Breast epithelium (tissue), 4 donors: ENCODE results near the gene BCL2L11. TPM values are rescaled to one million over a fixed set of nuclear protein-coding genes. Genes with fewer than 3 reads are reported as not detected.
A peak's percentile ranks its signal among the peaks of the same experiment; 100 is the strongest.

Experiments
- DNase-seq, 2 donors: peaks; one replicate each; pipeline ENCODE4 v3.0.0-alpha.2; 2019; ENCODE audit warnings: low spot score in 2 of 2
- H3K27ac ChIP-seq, 2 donors: fragments of 200-600 bp; sonication (generic) in 1 of 2; one replicate each; pipeline ENCODE4 v1.5.1; 2016 to 2019; ENCODE audit warnings: mild to moderate bottlenecking in 1 of 2
- H3K27me3 ChIP-seq, 2 donors: fragments of 200-600 bp; sonication (generic) in 1 of 2; one replicate each; pipeline versions ENCODE4 v1.5.1 to v1.6.0; 2017 to 2019; ENCODE audit warnings: control low read depth in 1 of 2, mild to moderate bottlenecking in 1 of 2
- H3K36me3 ChIP-seq: fragments of 200-600 bp; one replicate; pipeline ENCODE4 v1.5.1; 2019
- H3K4me1 ChIP-seq, 2 donors: fragments of 200-600 bp; sonication (generic); one replicate each; pipeline ENCODE4 v1.5.1; 2016 to 2019; ENCODE audit warnings: control low read depth in 1 of 2
- H3K4me3 ChIP-seq, 3 donors: fragments of 200-600 bp; sonication (generic); 1 replicate in 2 of 3; 2 replicates in 1 of 3; pipeline ENCODE4 v1.5.1; 2016 to 2019; ENCODE audit warnings: mild to moderate bottlenecking in 3 of 3, moderate library complexity in 2 of 3
- H3K9me3 ChIP-seq, 2 donors: fragments of 200-600 bp; sonication (generic) in 1 of 2; one replicate each; pipeline ENCODE4 v1.5.1; 2016 to 2019; ENCODE audit warnings: control low read depth in 1 of 2
- CTCF ChIP-seq, 3 donors: fragments of 450-650 bp; IDR thresholded peaks; one replicate each; pipeline ENCODE4 v1.5.1; 2016 to 2017; ENCODE audit warnings: antibody characterized with exemption in 3 of 3, mild to moderate bottlenecking in 3 of 3, moderate library complexity in 3 of 3
- POLR2A ChIP-seq: fragments of 450-650 bp; IDR thresholded peaks from one replicate; pipeline ENCODE4 v1.6.1; 2016; ENCODE audit warnings: antibody characterized with exemption, mild to moderate bottlenecking, moderate library complexity
- POLR2AphosphoS5 ChIP-seq, 3 donors: sonication (generic); formaldehyde crosslinking; IDR thresholded peaks; one replicate each; pipeline ENCODE4 v1.6.1; 2017; ENCODE audit warnings: antibody characterized with exemption in 3 of 3
- intact Hi-C: fragments of 100-400 bp; cut with DNase I; formaldehyde crosslinking; loops from one replicate; pipeline ENCODE4 v1.15.1; 2023; ENCODE audit warnings: low total_unique reads
- total RNA-seq, 3 donors: library from RNA; depleted of rRNA; stranded (reverse); fragments of >200 nt; gene quantifications; one replicate each; pipeline ENCODE4 v1.1.0, GENCODE V29; 2016

Gene BCL2L11
- total RNA-seq, 3 donors from 2014 or later = 42.6 to 67.3 (median 46.1) TPM

GRCh38 chr2:111121828-111122630 is 1.3 kb downstream of the BCL2L11 start:
- H3K4me3 ChIP-seq = peak overlapping the region; percentile 82 to 90 (median 90)
- peaks cover 0 to 3% of the 10 kb centered on the region in 2 donors for H3K4me1 ChIP-seq
- H3K27ac ChIP-seq = peak overlapping the region; percentile 95 to 96
- intact Hi-C loops = no loop called here
- no peaks in the 10 kb centered on the region for H3K27me3 ChIP-seq
- TF ChIP-seq POLR2A = peak; percentile 35
- TF ChIP-seq CTCF (IDR thresholded peaks at IDR 0.05) = peak in 1 of 3 donors; percentile 20
- TF ChIP-seq POLR2AphosphoS5 (IDR thresholded peaks at IDR 0.05) = peak in 2 of 3 donors; percentile 11 to 20
- DNase-seq = peak; percentile 74 to 77
- no peaks in the 10 kb centered on the region for H3K9me3 ChIP-seq
- H3K36me3 ChIP-seq = no peaks in the 10 kb centered on the region

GRCh38 chr2:111122631-111123421 is 2.1 kb downstream of the BCL2L11 start:
- Histone ChIP-seq H3K9me3 (no peaks in the 10 kb centered on the region), H3K27ac (peak overlapping the region; percentile 95 to 96), H3K36me3 (no peaks in the 10 kb centered on the region), H3K4me1 (peaks cover 0 to 3% of the 10 kb centered on the region in 2 donors), H3K27me3 (no peaks in the 10 kb centered on the region), H3K4me3 (peak overlapping the region; percentile 82 to 90 (median 90))
- no peak for TF ChIP-seq CTCF (IDR thresholded peaks at IDR 0.05)
- peak; percentile 33 for TF ChIP-seq POLR2A
- peak; percentile 64 to 77 (median 73) for TF ChIP-seq POLR2AphosphoS5 (IDR thresholded peaks at IDR 0.05)
- DNase-seq = peak; percentile 79 to 90
- intact Hi-C loops = no loop called here

GRCh38 chr2:111123751-111124150 is 3.0 kb downstream of the BCL2L11 start:
- H3K4me3 ChIP-seq = peak overlapping the region; percentile 82 to 90 (median 90)
- DNase-seq = no peak
- TF ChIP-seq POLR2A (no peak), POLR2AphosphoS5 (IDR thresholded peaks at IDR 0.05) (no peak)
- H3K9me3 ChIP-seq = no peaks in the 10 kb centered on the region
- intact Hi-C loops = no loop called here
- no peaks in the 10 kb centered on the region for H3K27me3 ChIP-seq
- H3K27ac ChIP-seq = no peak overlapping the region
- no peaks in the 10 kb centered on the region for H3K36me3 ChIP-seq
- peaks cover 0 to 3% of the 10 kb centered on the region in 2 donors for H3K4me1 ChIP-seq

GRCh38 chr2:111126581-111126980 is 5.9 kb downstream of the BCL2L11 start:
- Histone ChIP-seq H3K36me3 (no peaks in the 10 kb centered on the region), H3K4me3 (no peak overlapping the region), H3K9me3 (no peaks in the 10 kb centered on the region), H3K27me3 (no peaks in the 10 kb centered on the region), H3K27ac (no peak overlapping the region), H3K4me1 (peaks cover 0 to 3% of the 10 kb centered on the region in 2 donors)
- DNase-seq = no peak
- TF ChIP-seq POLR2AphosphoS5 (IDR thresholded peaks at IDR 0.05) = no peak
- no peak for TF ChIP-seq CTCF (IDR thresholded peaks at IDR 0.05)
- no peak for TF ChIP-seq POLR2A
- intact Hi-C loops = no loop called here

GRCh38 chr2:111127351-111127750 is 6.6 kb downstream of the BCL2L11 start:
- intact Hi-C loops = no loop called here
- no peaks in the 10 kb centered on the region for H3K9me3 ChIP-seq
- H3K4me1 ChIP-seq = peaks cover 0 to 3% of the 10 kb centered on the region in 2 donors
- H3K27ac ChIP-seq = no peak overlapping the region
- no peak for TF ChIP-seq POLR2A
- no peak for TF ChIP-seq CTCF (IDR thresholded peaks at IDR 0.05)
- TF ChIP-seq POLR2AphosphoS5 (IDR thresholded peaks at IDR 0.05) = no peak
- H3K36me3 ChIP-seq = no peaks in the 10 kb centered on the region
- H3K27me3 ChIP-seq = no peaks in the 10 kb centered on the region
- H3K4me3 ChIP-seq = no peak overlapping the region
- no peak for DNase-seq
